ENCODE measurements around the gene ZNF592. TPM values are rescaled to one million over a fixed set of nuclear protein-coding genes. Genes with fewer than 3 reads are reported as not detected.

The ZNF592 gene
- total RNA-seq, 4 donors from 2014 or later: 23.5 to 41.1 (median 26.5) TPM

- TF ChIP-seq POLR2A (IDR thresholded peaks at IDR 0.05): no peak
- TF ChIP-seq CTCF (IDR thresholded peaks at IDR 0.05): no peak
- no peaks in the 10 kb centered on the region for H3K27me3 ChIP-seq
- H3K36me3 ChIP-seq: no peaks in the 10 kb centered on the region
- peaks cover 0 to 18% (median 0%) of the 10 kb centered on the region in 4 donors for H3K4me1 ChIP-seq
- WGBS, 2 donors (ENCODE audit: low coverage in 1 of 2): 71% methylated on average over 2 of the region's 2 CpGs
- no peaks in the 10 kb centered on the region for H3K9me3 ChIP-seq
- H3K27ac ChIP-seq: no peak overlapping the region
- no peak for DNase-seq
- H3K4me3 ChIP-seq: no peak overlapping the region
- intact Hi-C loops (cut with DNase I; ENCODE audit: low total_unique reads): no loop called here
- in situ Hi-C loops (cut with MboI; ENCODE audit: low pct_ligation_motif_present in 1 of 4, low pct_unique_long_range_greater_than_20kb in 1 of 4, low sequenced_read_pairs in 3 of 4): no loop called here
These were observed 27.0 kb upstream of the ZNF592 start for GRCh38 chr15:84721371-84721770.

- Histone ChIP-seq H3K27me3 (no peaks in the 10 kb centered on the region), H3K27ac (no peak overlapping the region), H3K4me1 (peaks cover 0 to 13% (median 0%) of the 10 kb centered on the region in 4 donors), H3K4me3 (no peak overlapping the region), H3K36me3 (no peaks in the 10 kb centered on the region), H3K9me3 (no peaks in the 10 kb centered on the region)
- TF ChIP-seq CTCF (IDR thresholded peaks at IDR 0.05) (no peak), EP300 (IDR thresholded peaks at IDR 0.05; ENCODE audit: low read depth) (no peak), POLR2A (IDR thresholded peaks at IDR 0.05) (no peak), POLR2AphosphoS5 (IDR thresholded peaks at IDR 0.05) (no peak)
- in situ Hi-C loops (cut with MboI; ENCODE audit: low pct_ligation_motif_present in 1 of 4, low pct_unique_long_range_greater_than_20kb in 1 of 4, low sequenced_read_pairs in 3 of 4) (no loop called here), intact Hi-C loops (cut with DNase I; ENCODE audit: low total_unique reads) (no loop called here)
- no peak for DNase-seq
- 85 to 100% methylated on average over 2 of the region's 2 CpGs for WGBS, 2 donors (ENCODE audit: low coverage in 1 of 2)
These were observed 25.8 kb upstream of the ZNF592 start for GRCh38 chr15:84722628-84723027.

GRCh38 chr15:84725001-84725491, 23.3 kb upstream of the ZNF592 start:
- in situ Hi-C loops (cut with MboI; ENCODE audit: low pct_ligation_motif_present in 1 of 4, low pct_unique_long_range_greater_than_20kb in 1 of 4, low sequenced_read_pairs in 3 of 4): no loop called here
- no peaks in the 10 kb centered on the region for H3K9me3 ChIP-seq
- no peaks in the 10 kb centered on the region for H3K36me3 ChIP-seq
- no peak for DNase-seq
- no peaks in the 10 kb centered on the region for H3K27me3 ChIP-seq
- H3K4me1 ChIP-seq: peaks cover 0 to 13% (median 0%) of the 10 kb centered on the region in 4 donors
- intact Hi-C loops (cut with DNase I; ENCODE audit: low total_unique reads): no loop called here
- no peak overlapping the region for H3K4me3 ChIP-seq
- WGBS, 2 donors (ENCODE audit: low coverage in 1 of 2): 17% methylated on average over 1 of the region's 1 CpG; no CpG with 5 or more reads in 1 of the 2 donors
- H3K27ac ChIP-seq: peak overlapping the region; percentile 8 to 47 (median 27)
- no peak for TF ChIP-seq POLR2AphosphoS5 (IDR thresholded peaks at IDR 0.05)
- TF ChIP-seq POLR2A (IDR thresholded peaks at IDR 0.05): no peak
- TF ChIP-seq EP300 (IDR thresholded peaks at IDR 0.05; ENCODE audit: low read depth): no peak
- no peak for TF ChIP-seq CTCF (IDR thresholded peaks at IDR 0.05)

GRCh38 chr15:84727429-84727828, 21.0 kb upstream of the ZNF592 start:
- Histone ChIP-seq H3K27me3 (no peaks in the 10 kb centered on the region), H3K9me3 (no peaks in the 10 kb centered on the region), H3K27ac (no peak overlapping the region), H3K4me1 (peaks cover 0 to 13% (median 0%) of the 10 kb centered on the region in 4 donors), H3K4me3 (no peak overlapping the region), H3K36me3 (no peaks in the 10 kb centered on the region)
- in situ Hi-C loops (cut with MboI; ENCODE audit: low pct_ligation_motif_present in 1 of 4, low pct_unique_long_range_greater_than_20kb in 1 of 4, low sequenced_read_pairs in 3 of 4): no loop called here
- TF ChIP-seq POLR2A (IDR thresholded peaks at IDR 0.05) (no peak), CTCF (IDR thresholded peaks at IDR 0.05) (no peak), EP300 (IDR thresholded peaks at IDR 0.05; ENCODE audit: low read depth) (no peak), POLR2AphosphoS5 (IDR thresholded peaks at IDR 0.05) (no peak)
- 73 to 97% methylated on average over 3 to 6 of the region's 6 CpGs for WGBS, 2 donors (ENCODE audit: low coverage in 1 of 2)
- no peak for DNase-seq
- intact Hi-C loops (cut with DNase I; ENCODE audit: low total_unique reads): no loop called here

Measured in transverse colon (tissue), 4 donors.